GM21619 (cell line): ENCODE results near the gene YY1.
"Not testable (repeated sequence)": the region's sequence is repeated elsewhere in the genome, so short reads cannot be mapped to it uniquely, and the experiment has no call there.

Source experiments
- ATAC-seq: cut with Tn5 transposase; IDR thresholded peaks from one replicate; pipeline ENCODE4 v1.9.1; 2021; ENCODE audit not compliant: unreplicated experiment

Gene YY1

DNA sequence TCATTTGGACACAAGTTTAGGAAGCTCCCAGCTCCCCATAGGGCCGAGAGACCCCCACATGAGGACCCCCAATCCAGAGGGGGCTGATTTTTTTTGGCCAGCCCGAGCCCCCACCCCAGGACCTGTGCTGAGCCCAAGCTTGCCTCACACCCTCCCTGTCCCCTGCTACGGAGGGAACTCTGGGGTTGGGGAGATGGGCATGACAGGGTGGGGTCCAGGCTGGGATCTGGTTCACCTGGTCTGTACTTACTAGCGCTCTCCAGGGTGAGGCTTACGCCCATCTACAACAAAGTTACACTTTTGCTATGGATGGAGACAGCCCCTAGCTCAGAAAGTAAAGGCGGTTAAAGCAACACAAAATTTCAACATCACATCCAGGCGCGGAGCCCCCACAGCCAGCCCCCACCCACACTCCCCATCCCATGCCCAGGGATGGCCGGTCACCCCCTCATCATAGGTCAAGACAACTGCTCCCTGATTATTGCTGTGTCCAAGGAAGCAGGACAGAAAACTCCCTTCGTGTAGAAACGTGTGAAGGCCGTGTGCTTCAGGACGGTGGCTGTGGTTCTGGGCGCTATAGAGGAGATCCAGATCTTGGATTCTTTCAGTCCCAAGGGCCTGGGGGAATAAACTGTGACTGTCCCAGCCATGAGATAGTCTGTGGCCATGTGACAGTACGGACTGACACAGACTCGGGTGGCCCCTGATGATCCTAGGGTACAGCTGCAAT, 56.6 kb downstream of the YY1 start:
- ATAC-seq = no peak

GRCh38 chr14:100296106-100296651, 57.2 kb downstream of the YY1 start:
- no peak for ATAC-seq

DNA sequence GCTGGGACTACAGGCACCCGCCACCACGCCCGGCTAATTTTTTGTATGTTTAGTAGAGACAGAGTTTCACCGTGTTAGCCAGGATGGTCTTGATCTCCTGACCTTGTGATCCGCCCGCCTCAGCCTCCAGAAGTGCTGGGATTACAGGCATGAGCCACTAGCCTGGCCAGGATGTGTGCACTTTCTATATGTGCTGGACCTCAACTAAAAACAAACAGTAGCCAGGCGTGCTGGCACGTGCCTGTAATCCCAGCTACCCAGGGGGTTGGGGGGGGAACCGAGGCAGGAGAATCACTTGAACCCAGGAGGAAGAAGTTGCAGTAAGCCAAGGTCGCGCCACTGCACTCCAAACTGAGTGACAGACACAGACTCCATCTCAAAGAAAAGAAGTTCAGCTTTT, 57.8 kb downstream of the YY1 start:
- not testable (repeated sequence) for ATAC-seq

DNA sequence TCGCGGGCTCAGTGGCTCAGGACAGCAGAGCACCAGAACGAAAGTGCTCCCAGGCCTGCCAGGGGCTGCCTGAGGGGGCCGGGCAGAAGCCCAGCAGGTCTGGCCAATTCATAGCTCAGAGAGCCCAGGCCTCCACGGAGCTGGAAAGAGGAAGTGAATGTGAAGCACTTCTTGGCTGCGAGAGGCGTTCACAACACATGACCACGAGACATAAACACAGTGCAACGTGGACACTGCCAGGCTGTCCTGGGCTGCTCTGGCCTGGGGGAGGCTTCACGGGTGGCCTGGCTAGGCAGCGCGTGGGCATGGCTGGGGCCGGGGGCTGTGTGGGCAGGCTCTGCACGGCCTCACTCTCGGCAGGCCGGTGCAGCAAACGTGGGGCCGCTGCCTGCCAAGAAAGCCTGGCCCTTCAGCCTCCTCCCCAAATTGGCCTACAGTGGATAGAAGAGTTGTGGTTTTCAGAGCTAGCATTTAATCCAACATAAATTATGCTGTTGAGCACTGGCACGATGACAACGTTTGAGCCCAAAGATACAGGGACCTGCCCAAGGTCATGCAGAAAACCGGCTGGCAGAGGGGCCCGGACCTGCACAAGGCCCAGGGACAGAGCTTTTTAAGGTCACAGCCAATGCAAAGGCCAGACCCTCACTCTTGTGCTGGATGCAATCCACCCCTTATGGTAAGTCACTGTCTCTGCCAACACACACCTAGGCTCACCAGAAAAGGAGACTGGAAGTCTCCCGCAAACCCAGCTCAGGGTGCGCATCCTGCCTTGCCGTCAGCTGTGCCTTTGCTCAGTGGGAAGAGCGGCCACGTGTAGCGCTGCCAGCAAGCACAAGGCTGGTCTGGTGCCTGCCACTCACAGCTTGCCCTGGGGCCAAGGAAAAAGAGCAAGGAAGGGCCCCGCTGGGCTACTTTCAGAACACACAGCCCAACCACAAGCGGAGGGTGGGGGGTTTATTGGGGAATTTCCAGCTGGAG, 58.7 kb downstream of the YY1 start:
- peak; percentile 86 for ATAC-seq

DNA sequence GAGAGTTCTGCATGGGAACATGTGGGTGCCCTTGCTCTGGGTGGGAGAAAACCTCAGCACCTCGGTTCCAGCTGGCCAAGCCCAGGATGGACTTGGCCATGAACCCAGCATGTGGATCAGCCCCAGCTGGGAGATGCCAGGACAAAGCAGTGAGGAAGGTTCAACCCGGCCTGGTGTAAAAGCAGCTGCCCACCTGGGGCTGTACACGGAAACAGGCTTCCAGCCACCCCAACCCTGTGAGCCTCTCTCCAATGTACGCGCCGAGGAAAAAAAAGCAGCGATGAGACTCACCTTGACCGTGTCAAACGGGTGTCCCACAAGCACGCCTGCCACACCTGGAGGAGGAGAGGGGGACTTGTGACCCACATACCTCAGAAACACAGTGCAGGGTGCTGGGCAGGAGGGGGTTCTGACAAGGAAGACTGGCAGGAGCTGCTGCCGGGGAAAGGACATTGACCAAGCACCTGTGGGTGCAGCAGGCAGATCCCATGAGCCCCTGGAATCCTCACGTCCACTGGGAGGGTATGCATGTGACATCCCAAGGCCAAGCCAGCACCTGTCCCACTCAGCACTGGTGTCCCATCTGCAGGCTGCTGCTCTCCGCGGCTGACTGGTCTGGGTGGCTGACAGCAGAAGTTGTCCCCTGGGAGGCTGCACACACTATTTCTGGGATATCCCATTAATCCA, 59.8 kb downstream of the YY1 start:
- ATAC-seq = no peak

DNA sequence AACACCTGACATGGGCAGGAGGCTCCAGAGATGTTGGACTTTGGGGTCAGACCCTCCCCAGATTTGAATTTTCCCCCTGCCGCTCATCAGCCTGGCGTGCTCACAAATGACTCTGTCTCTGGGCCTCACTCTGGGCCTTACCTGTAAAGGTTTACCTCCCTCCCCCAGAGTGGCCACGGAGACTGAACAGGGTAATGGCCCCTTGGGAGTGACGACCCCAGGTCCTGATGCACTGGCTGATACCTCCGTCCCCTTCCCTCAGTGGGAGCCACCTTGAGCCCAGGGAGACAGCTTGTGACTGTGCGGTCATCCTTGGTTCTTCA, 60.3 kb downstream of the YY1 start:
- ATAC-seq = no peak

- no peak for ATAC-seq
These were observed 63.7 kb downstream of the YY1 start for GRCh38 chr14:100302616-100303015.

DNA sequence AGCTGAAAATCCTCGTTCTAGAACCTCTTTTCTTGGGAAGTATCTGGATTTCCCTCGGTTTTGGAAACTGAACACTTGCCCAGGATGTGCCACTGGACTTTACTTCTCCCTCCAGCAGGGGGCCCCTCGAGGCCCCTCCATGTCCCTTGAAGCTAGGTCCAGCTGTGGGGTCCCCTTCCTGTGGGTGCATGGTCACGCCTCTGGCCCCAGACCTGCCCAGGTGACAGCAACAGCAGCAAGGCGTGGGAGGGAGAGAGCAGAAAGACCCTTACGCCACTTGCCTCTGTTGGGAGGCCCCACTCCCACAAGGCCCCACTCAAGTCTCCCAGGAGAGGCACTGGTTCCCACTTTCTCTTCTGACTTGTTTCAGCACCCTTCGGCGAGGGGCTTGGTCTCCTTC, 64.2 kb downstream of the YY1 start:
- ATAC-seq = no peak

- ATAC-seq = no peak
These were observed 65.0 kb downstream of the YY1 start for GRCh38 chr14:100303925-100304324.

DNA sequence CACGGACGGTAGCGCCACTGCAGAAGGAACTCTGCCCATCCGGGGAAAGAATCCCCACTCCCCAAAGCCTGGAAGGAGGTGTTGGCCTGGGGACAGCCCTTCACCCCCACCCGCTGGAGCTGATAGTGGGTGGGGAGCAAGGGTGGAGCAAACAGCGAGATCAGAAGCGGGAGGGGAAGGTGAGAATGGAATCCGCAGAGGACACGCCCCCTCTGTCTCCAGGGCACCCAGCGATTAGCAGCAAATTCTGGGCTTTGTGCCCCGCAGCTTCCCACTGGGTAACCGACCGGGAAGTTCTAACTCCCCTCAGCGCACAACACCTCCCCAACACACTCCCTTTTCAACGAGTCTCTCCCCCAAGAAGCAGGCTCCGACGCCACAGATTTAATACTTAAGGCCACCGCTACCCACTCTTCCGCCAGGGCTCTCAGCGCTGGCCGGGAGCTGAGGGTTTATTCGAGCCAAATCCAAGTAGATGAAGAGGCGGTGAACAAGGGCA, 65.9 kb downstream of the YY1 start:
- ATAC-seq = no peak

- no peak for ATAC-seq
These were observed 66.6 kb downstream of the YY1 start for GRCh38 chr14:100305324-100306100.

GRCh38 chr14:100306101-100306997, 67.4 kb downstream of the YY1 start, which contains the start of gene SLC25A29:
TSS of gene SLC25A29 (minus strand) at chr14:100306444. CDS start at chr14:100306232, 212 bp downstream.
- peak; percentile 80 for ATAC-seq

DNA sequence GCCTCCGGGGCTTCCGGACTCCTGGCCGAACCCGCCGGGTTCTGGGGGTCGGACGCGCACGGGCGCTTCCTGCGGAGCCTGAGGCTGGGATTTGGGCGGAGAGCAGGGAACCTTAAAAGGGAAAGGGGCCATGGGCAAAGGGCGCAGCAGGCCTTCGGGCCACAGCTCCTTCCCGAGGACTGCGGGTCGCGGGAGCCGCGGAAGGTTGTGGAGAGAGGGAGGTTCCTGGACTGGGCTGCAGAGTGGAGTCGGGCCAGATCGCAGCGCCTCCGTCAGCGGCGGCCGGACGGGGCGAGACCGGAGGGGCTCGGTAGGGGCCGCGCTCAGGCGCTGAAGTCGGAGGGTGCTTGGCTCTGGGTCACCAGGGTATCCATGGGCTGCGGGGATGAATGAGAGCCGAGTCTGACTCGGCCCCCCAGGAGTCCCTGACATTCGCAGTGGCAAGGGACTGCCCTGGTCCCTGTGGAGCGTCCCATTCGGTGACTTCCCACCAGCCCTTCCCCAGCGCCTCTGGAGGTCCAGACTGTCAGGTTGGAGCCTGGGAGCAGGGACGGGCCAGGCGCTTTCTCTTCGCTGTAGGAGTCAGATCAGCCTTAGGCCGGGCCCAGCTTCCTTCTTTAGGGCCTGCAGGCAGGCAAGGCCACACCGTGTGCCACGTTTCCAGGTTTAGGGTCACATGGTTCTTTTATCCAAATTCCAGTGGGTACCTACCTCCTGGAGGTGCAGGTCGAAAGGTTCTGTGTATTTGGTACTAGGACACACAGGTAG, 68.2 kb downstream of the YY1 start:
- ATAC-seq = peak; percentile 8

GRCh38 chr14:100307766-100308426, 69.0 kb downstream of the YY1 start:
- ATAC-seq = no peak

- not testable (repeated sequence) for ATAC-seq
These were observed 69.5 kb downstream of the YY1 start for GRCh38 chr14:100308427-100308792.

DNA sequence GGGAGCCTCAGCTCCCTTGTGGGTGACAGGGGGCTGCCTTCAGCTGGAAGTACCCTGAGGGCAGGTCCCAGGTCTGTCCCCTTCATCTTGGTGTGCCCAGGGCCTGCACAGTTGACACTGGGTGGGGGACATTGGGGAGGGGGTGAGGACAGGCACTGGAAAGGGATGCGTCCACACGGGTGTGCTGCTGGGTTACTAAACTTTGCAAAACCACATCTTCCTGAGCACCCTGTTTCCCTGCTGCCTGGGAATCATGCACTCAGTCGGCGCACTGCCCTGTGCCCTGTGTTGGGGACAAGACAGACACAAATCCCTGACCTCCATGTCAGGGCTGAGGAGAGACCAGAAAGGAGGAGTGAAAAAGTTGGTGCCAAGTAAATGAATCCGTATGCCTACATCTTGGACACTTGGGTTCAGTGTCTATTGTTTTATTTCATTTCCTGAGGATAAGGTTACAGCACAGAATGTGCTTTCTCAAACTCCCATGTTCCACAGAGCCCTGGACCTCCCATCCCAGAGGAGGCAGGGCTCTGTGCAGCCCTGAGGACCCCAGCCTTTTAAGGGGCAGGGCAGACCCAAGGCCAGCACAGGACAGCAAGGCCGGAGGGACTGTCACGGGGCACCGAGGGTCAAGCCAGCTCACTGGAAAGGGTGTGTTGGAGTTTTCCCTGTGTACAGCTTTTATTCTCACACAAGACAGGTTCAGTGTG, 70.2 kb downstream of the YY1 start:
- no peak for ATAC-seq

- not testable (repeated sequence) for ATAC-seq
These were observed 73.3 kb downstream of the YY1 start for GRCh38 chr14:100312110-100312876.
